Liver (tissue), 9 donors: Measurements from ENCODE around the gene PIP4K2B. TPM values are rescaled to one million over a fixed set of nuclear protein-coding genes. Genes with fewer than 3 reads are reported as not detected.

Experiments used
- DNase-seq: peaks from one replicate; pipeline ENCODE4 v3.0.0-alpha.2; 2017; ENCODE audit warnings: low spot score
- H3K27ac ChIP-seq, 2 donors: one replicate each; pipeline ENCODE4 v1.7.0; 2013; ENCODE audit warnings: inconsistent platforms in 2 of 2, low read length in 2 of 2, control low read depth in 1 of 2, low read depth in 1 of 2, mild to moderate bottlenecking in 1 of 2
- H3K27me3 ChIP-seq, 4 donors: one replicate each; pipeline versions ENCODE4 v1.6.1 to v1.7.0; 2013; ENCODE audit warnings: low read length in 3 of 4, inconsistent platforms in 1 of 4, mild to moderate bottlenecking in 1 of 4, moderate library complexity in 1 of 4; ENCODE audit not compliant: control insufficient read depth in 4 of 4, insufficient read depth in 4 of 4
- H3K36me3 ChIP-seq, 4 donors: one replicate each; pipeline versions ENCODE4 v1.6.1 to v1.7.0; 2013; ENCODE audit warnings: low read length in 3 of 4, mild to moderate bottlenecking in 3 of 4, low read depth in 1 of 4, moderate library complexity in 1 of 4; ENCODE audit not compliant: control insufficient read depth in 4 of 4, insufficient read depth in 3 of 4
- H3K4me1 ChIP-seq, 4 donors: one replicate each; pipeline versions ENCODE4 v1.6.1 to v1.7.0; 2013; ENCODE audit warnings: low read length in 3 of 4, mild to moderate bottlenecking in 3 of 4, moderate library complexity in 1 of 4; ENCODE audit not compliant: control insufficient read depth in 4 of 4, insufficient read depth in 4 of 4
- H3K4me3 ChIP-seq, 3 donors: one replicate each; pipeline versions ENCODE4 v1.6.1 to v1.7.0; 2013; ENCODE audit warnings: low read length in 3 of 3, control low read depth in 1 of 3, low read depth in 1 of 3, mild to moderate bottlenecking in 1 of 3
- H3K9ac ChIP-seq, 2 donors: one replicate each; pipeline ENCODE4 v1.7.0; 2013; ENCODE audit warnings: low read length in 2 of 2, mild to moderate bottlenecking in 2 of 2, moderate library complexity in 2 of 2, control low read depth in 1 of 2, low read depth in 1 of 2
- H3K9me3 ChIP-seq, 4 donors: one replicate each; pipeline versions ENCODE4 v1.6.1 to v1.7.0; 2013; ENCODE audit warnings: low read length in 3 of 4; ENCODE audit not compliant: control insufficient read depth in 4 of 4
- ATF3 ChIP-seq: IDR thresholded peaks from 2 replicates; pipeline ENCODE4 v1.6.1; 2016; ENCODE audit warnings: antibody characterized with exemption
- EGR1 ChIP-seq, 2 donors: IDR thresholded peaks; 2 replicates each; pipeline ENCODE4 v1.6.1; 2016 to 2018; ENCODE audit warnings: antibody characterized with exemption in 2 of 2, low read depth in 2 of 2
- FOXA1 ChIP-seq: IDR thresholded peaks from 2 replicates; pipeline ENCODE4 v1.6.1; 2016; ENCODE audit warnings: antibody characterized with exemption
- FOXA2 ChIP-seq: IDR thresholded peaks from 2 replicates; pipeline ENCODE4 v1.6.1; 2016; ENCODE audit warnings: antibody characterized with exemption
- GABPA ChIP-seq, 2 donors: IDR thresholded peaks in 1 of 2; conservative IDR thresholded peaks in 1 of 2; 2 replicates each; pipeline ENCODE4 v1.6.1; 2016; ENCODE audit warnings: antibody characterized with exemption in 2 of 2, mild to moderate bottlenecking in 1 of 2, moderate library complexity in 1 of 2
- HNF4A ChIP-seq, 2 donors: conservative IDR thresholded peaks; 2 replicates each; pipeline ENCODE4 v1.6.1; 2016; ENCODE audit warnings: antibody characterized with exemption in 2 of 2, mild to moderate bottlenecking in 2 of 2
- HNF4G ChIP-seq: IDR thresholded peaks from 2 replicates; pipeline ENCODE4 v1.6.1; 2016; ENCODE audit warnings: antibody characterized with exemption
- JUND ChIP-seq, 2 donors: IDR thresholded peaks; 2 replicates each; pipeline ENCODE4 v1.6.1; 2016; ENCODE audit warnings: antibody characterized with exemption in 2 of 2
- NR2F2 ChIP-seq: IDR thresholded peaks from 2 replicates; pipeline ENCODE4 v1.6.1; 2016; ENCODE audit warnings: antibody characterized with exemption
- RAD21 ChIP-seq, 2 donors: IDR thresholded peaks; 2 replicates each; pipeline ENCODE4 v1.6.1; 2016; ENCODE audit warnings: antibody characterized with exemption in 2 of 2, mild to moderate bottlenecking in 2 of 2
- RXRA ChIP-seq, 2 donors: IDR thresholded peaks; 2 replicates each; pipeline ENCODE4 v1.6.1; 2017 to 2018; ENCODE audit warnings: antibody characterized with exemption in 2 of 2, mild to moderate bottlenecking in 1 of 2
- SP1 ChIP-seq: IDR thresholded peaks from 2 replicates; pipeline ENCODE4 v1.6.1; 2018; ENCODE audit warnings: antibody characterized with exemption, mild to moderate bottlenecking
- TAF1 ChIP-seq: conservative IDR thresholded peaks from 2 replicates; pipeline ENCODE4 v1.6.1; 2016; ENCODE audit warnings: antibody characterized with exemption, mild to moderate bottlenecking
- WGBS: extraction: QIAGEN DNeasy Blood & Tissue Kit; methylation state at CpG from one replicate; pipeline ENCODE4 v1.1.7; 2013; 5-methylcytosine and 5-hydroxymethylcytosine counted together
- polyA plus RNA-seq, 2 donors: library from polyadenylated mRNA; stranded (reverse) in 1 of 2; unstranded in 1 of 2; fragments of 200-250 nt in 1 of 2; fragments of >200 nt in 1 of 2; fragmentation: Nextera tagmentation in 1 of 2; extraction: Ambion mirVana in 1 of 2; gene quantifications; one replicate each; pipeline versions ENCODE4 v1.2.1 to v1.2.3, GENCODE V29; 2013 to 2015
- total RNA-seq, 2 donors: library from RNA; depleted of rRNA; stranded (reverse); fragments of >200 nt; gene quantifications; one replicate each; pipeline ENCODE4 v1.2.3, GENCODE V29; 2014
- TF ChIP-seq, protein P1 (sequence below): IDR thresholded peaks from 2 replicates; pipeline ENCODE4 v1.6.1; 2016; ENCODE audit warnings: antibody characterized with exemption
- TF ChIP-seq, protein P2 (sequence below): fragments of 150-350 bp; IDR thresholded peaks from 2 replicates; pipeline ENCODE4 v1.5.1; 2017; ENCODE audit warnings: improper control_type of control experiment, low read depth, low read length; ENCODE audit not compliant: missing input control
- TF ChIP-seq, protein P3 (sequence below): IDR thresholded peaks from 2 replicates; pipeline ENCODE4 v1.6.1; 2016; ENCODE audit warnings: antibody characterized with exemption, mild to moderate bottlenecking
- donor health status: healthy.
- donor health status: healthy.
- donor health status: healthy.
- donor health status: healthy.
- donor health status: healthy.

Gene PIP4K2B
- total and polyA plus RNA-seq, 4 donors: 2.4 to 21.5 (median 13.6) TPM

- no peak overlapping the region for H3K4me3 ChIP-seq
- TF ChIP-seq FOXA1 (no peak), HNF4A (conservative IDR thresholded peaks at IDR 0.05) (peak; percentile 5 to 17)
- H3K36me3 ChIP-seq: peaks cover 2 to 10% (median 7%) of the 10 kb centered on the region in 4 donors
- 70% methylated on average over 5 of the region's 5 CpGs for WGBS
- no peaks in the 10 kb centered on the region for H3K9me3 ChIP-seq
- H3K27ac ChIP-seq: no peak overlapping the region
- no peak overlapping the region for H3K9ac ChIP-seq
- H3K27me3 ChIP-seq: no peaks in the 10 kb centered on the region
- H3K4me1 ChIP-seq: peaks cover 4 to 37% (median 26%) of the 10 kb centered on the region in 4 donors
- no peak for DNase-seq
These were observed 2.8 kb downstream of the PIP4K2B start for GRCh38 chr17:38796451-38797157.

- WGBS: 98% methylated on average over 5 of the region's 5 CpGs
- H3K27ac ChIP-seq: no peak overlapping the region
- H3K27me3 ChIP-seq: no peaks in the 10 kb centered on the region
- peaks cover 4 to 32% (median 26%) of the 10 kb centered on the region in 4 donors for H3K4me1 ChIP-seq
- peaks cover 0 to 4% (median under 1%) of the 10 kb centered on the region in 4 donors for H3K36me3 ChIP-seq
- no peak overlapping the region for H3K9ac ChIP-seq
- DNase-seq: no peak
- no peak overlapping the region for H3K4me3 ChIP-seq
- no peaks in the 10 kb centered on the region for H3K9me3 ChIP-seq
- TF ChIP-seq ATF3 (no peak), EGR1 (IDR thresholded peaks at IDR 0.05; ENCODE audit: low read depth in 2 of 2) (no peak), FOXA1 (no peak), RXRA (IDR thresholded peaks at IDR 0.05) (no peak), HNF4A (conservative IDR thresholded peaks at IDR 0.05) (no peak), SP1 (no peak), TAF1 (no peak)
- TF ChIP-seq, protein P1, sequence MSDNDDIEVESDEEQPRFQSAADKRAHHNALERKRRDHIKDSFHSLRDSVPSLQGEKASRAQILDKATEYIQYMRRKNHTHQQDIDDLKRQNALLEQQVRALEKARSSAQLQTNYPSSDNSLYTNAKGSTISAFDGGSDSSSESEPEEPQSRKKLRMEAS: no peak
- TF ChIP-seq, protein P2, sequence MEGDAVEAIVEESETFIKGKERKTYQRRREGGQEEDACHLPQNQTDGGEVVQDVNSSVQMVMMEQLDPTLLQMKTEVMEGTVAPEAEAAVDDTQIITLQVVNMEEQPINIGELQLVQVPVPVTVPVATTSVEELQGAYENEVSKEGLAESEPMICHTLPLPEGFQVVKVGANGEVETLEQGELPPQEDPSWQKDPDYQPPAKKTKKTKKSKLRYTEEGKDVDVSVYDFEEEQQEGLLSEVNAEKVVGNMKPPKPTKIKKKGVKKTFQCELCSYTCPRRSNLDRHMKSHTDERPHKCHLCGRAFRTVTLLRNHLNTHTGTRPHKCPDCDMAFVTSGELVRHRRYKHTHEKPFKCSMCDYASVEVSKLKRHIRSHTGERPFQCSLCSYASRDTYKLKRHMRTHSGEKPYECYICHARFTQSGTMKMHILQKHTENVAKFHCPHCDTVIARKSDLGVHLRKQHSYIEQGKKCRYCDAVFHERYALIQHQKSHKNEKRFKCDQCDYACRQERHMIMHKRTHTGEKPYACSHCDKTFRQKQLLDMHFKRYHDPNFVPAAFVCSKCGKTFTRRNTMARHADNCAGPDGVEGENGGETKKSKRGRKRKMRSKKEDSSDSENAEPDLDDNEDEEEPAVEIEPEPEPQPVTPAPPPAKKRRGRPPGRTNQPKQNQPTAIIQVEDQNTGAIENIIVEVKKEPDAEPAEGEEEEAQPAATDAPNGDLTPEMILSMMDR: no peak
These were observed 5.1 kb downstream of the PIP4K2B start for GRCh38 chr17:38794221-38794620.

DNA sequence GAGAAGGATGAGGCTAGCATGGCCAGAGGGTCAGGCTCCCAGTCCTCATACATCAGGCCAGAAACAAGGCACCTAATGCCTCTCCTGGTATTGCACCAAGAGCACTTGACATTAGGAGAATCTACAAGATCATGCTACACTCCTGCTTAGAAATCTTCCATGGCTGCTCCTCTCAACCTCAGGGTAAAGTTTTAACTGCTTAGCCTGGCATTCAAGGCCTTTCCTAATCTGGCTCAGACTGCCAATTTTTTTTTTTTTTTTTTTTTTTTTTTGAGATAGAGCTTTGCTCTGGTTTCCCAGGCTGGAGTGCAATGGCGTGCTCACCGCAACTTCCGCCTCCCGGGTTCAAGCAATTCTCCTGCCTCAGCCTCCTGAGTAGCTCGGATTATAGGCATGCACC lies 8.2 kb downstream of the PIP4K2B start:
- H3K4me1 ChIP-seq: peaks cover 0 to 2% (median under 1%) of the 10 kb centered on the region in 4 donors
- no peak for TF ChIP-seq RAD21 (IDR thresholded peaks at IDR 0.05)
- no peak for TF ChIP-seq TAF1
- TF ChIP-seq, protein P1: no peak
- TF ChIP-seq RXRA (IDR thresholded peaks at IDR 0.05): no peak
- TF ChIP-seq EGR1 (IDR thresholded peaks at IDR 0.05; ENCODE audit: low read depth in 2 of 2): no peak
- no peak for TF ChIP-seq JUND (IDR thresholded peaks at IDR 0.05)
- TF ChIP-seq HNF4A (conservative IDR thresholded peaks at IDR 0.05): no peak
- TF ChIP-seq, protein P3, sequence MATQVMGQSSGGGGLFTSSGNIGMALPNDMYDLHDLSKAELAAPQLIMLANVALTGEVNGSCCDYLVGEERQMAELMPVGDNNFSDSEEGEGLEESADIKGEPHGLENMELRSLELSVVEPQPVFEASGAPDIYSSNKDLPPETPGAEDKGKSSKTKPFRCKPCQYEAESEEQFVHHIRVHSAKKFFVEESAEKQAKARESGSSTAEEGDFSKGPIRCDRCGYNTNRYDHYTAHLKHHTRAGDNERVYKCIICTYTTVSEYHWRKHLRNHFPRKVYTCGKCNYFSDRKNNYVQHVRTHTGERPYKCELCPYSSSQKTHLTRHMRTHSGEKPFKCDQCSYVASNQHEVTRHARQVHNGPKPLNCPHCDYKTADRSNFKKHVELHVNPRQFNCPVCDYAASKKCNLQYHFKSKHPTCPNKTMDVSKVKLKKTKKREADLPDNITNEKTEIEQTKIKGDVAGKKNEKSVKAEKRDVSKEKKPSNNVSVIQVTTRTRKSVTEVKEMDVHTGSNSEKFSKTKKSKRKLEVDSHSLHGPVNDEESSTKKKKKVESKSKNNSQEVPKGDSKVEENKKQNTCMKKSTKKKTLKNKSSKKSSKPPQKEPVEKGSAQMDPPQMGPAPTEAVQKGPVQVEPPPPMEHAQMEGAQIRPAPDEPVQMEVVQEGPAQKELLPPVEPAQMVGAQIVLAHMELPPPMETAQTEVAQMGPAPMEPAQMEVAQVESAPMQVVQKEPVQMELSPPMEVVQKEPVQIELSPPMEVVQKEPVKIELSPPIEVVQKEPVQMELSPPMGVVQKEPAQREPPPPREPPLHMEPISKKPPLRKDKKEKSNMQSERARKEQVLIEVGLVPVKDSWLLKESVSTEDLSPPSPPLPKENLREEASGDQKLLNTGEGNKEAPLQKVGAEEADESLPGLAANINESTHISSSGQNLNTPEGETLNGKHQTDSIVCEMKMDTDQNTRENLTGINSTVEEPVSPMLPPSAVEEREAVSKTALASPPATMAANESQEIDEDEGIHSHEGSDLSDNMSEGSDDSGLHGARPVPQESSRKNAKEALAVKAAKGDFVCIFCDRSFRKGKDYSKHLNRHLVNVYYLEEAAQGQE: no peak
- no peak for TF ChIP-seq ATF3
- TF ChIP-seq FOXA2: no peak
- no peak for TF ChIP-seq NR2F2
- TF ChIP-seq GABPA (IDR thresholded peaks at IDR 0.05 in 1 of 2, conservative IDR thresholded peaks at IDR 0.05 in 1 of 2): no peak
- TF ChIP-seq FOXA1: no peak
- TF ChIP-seq SP1: no peak
- TF ChIP-seq, protein P2: no peak
- TF ChIP-seq HNF4G: no peak

More for the DNA sequence above, 8.2 kb downstream of the PIP4K2B start:
- H3K4me3 ChIP-seq: no peak overlapping the region
- H3K9ac ChIP-seq: no peak overlapping the region
- H3K36me3 ChIP-seq: peaks cover 0 to 11% (median 6%) of the 10 kb centered on the region in 4 donors
- H3K27me3 ChIP-seq: no peaks in the 10 kb centered on the region
- H3K9me3 ChIP-seq: no peaks in the 10 kb centered on the region
- 87% methylated on average over 5 of the region's 5 CpGs for WGBS
- no peak for DNase-seq
- no peak overlapping the region for H3K27ac ChIP-seq
